ENCODE results near the gene E2F4. TPM values are rescaled to one million over a fixed set of nuclear protein-coding genes. Genes with fewer than 3 reads are reported as not detected.

E2F4 gene
- total RNA-seq, 2 donors from 2014 or later: 71.7 to 104 TPM

DNA sequence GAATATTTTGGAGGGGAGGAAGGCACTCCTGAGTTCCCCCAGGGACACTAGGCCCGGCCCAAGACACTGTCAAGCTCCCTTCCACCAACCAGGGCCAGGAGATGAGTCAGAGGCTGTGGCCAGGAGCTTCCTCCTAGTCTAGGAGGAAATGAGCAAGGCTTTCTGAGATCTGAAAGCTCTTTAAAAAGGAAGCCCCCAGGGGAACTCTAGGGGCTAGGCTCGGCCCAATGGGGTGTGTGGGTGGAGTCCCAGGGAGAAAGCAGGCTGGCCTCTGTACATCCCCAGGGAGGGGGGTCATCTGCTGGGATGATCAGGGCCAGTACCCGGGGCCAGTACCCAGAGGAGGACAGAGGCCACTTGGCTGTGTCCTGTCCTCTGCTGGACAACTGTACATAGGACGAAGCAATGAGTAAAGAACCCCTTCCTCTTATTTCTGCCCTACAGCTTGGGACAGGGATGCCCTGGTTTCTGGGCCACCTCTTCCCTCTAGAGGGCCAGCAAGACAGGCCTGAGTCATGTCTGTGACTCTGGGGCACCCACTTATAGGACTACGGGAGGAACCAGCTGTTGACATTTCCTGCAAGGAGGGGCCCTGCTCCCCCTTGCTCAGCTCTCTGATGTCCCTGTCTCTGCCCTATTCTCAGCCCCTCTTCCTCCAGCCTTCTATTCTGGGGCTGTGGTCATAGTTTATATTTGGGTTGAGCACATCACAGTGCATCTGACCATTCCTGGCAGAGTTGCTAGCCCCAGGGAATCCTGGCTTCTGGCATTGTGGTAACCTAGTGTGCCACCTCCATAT, 52.6 kb downstream of the E2F4 start:
- Mint-ChIP-seq H3K36me3 (peaks cover 5 to 7% of the 10 kb centered on the region in 2 donors), H3K27ac (peak overlapping the region; percentile 80 to 97), H3K9me3 (no peaks in the 10 kb centered on the region)
- ATAC-seq: peak; percentile 72 to 73
- peak; percentile 73 to 91 for DNase-seq (ENCODE audit: low spot score in 2 of 2)

DNA sequence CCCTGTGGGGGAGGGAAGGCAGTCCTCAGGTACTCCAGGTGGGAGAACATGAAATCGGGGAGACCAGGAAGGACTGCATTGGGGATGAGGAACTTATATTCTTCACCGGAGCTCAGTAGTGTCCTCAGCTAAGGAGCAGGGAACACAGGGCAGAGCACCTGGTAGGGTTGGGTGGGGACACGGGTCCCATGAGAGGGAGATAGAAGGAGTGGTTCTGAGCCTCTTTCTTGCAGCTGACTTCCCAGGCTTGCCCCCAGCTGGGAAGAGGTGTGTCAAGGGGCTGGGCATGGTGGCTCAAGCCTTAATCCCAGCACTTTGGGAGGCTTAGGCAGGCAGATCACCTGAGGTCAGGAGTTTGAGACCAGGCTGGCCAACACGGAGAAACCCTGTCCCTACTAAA, 53.2 kb downstream of the E2F4 start:
- DNase-seq (ENCODE audit: low spot score in 2 of 2) (no peak), ATAC-seq (no peak)
- Mint-ChIP-seq H3K27ac (peak overlapping the region; percentile 80 to 90), H3K36me3 (peaks cover 5 to 7% of the 10 kb centered on the region in 2 donors), H3K9me3 (no peaks in the 10 kb centered on the region)

DNA sequence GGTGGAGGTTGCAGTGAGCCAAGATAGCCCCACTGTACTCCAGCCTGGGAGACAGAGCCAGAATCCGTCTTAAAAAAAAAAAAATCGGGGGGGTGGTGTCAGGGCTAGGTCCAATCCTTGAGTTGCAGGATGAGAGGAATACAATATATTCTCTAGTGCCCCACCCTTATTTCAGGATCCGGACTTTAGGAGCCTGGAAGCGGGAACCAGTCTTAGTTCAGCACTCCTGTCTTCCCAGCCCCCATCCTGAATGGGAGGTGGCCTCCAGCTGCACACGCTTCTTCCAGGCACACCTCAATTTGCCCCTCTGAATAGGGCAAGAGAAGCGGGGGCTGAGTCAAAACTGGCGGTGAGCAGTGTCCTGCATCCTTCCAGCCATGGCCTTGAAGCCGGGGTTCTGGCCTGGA, 53.7 kb downstream of the E2F4 start:
- ATAC-seq (no peak), DNase-seq (ENCODE audit: low spot score in 2 of 2) (no peak)
- Mint-ChIP-seq H3K27ac (peak overlapping the region; percentile 90 to 91), H3K9me3 (no peaks in the 10 kb centered on the region), H3K36me3 (peaks cover 5 to 7% of the 10 kb centered on the region in 2 donors)

GRCh38 chr16:67246081-67246755, 54.3 kb downstream of the E2F4 start:
- H3K27ac Mint-ChIP-seq: peak overlapping the region; percentile 22 to 91
- peaks cover 5 to 7% of the 10 kb centered on the region in 2 donors for H3K36me3 Mint-ChIP-seq
- peak; percentile 21 to 48 for ATAC-seq
- H3K9me3 Mint-ChIP-seq: no peaks in the 10 kb centered on the region
- peak; percentile 67 to 90 for DNase-seq (ENCODE audit: low spot score in 2 of 2)

- peak; percentile 1 to 13 for ATAC-seq
- peak in 1 of 2 donors; percentile 51 for DNase-seq (ENCODE audit: low spot score in 2 of 2)
- Mint-ChIP-seq H3K36me3 (peaks cover 5 to 7% of the 10 kb centered on the region in 2 donors), H3K9me3 (no peaks in the 10 kb centered on the region), H3K27ac (peak overlapping the region; percentile 60 to 91)
Measured at GRCh38 chr16:67246756-67247191, 54.8 kb downstream of the E2F4 start.

DNA sequence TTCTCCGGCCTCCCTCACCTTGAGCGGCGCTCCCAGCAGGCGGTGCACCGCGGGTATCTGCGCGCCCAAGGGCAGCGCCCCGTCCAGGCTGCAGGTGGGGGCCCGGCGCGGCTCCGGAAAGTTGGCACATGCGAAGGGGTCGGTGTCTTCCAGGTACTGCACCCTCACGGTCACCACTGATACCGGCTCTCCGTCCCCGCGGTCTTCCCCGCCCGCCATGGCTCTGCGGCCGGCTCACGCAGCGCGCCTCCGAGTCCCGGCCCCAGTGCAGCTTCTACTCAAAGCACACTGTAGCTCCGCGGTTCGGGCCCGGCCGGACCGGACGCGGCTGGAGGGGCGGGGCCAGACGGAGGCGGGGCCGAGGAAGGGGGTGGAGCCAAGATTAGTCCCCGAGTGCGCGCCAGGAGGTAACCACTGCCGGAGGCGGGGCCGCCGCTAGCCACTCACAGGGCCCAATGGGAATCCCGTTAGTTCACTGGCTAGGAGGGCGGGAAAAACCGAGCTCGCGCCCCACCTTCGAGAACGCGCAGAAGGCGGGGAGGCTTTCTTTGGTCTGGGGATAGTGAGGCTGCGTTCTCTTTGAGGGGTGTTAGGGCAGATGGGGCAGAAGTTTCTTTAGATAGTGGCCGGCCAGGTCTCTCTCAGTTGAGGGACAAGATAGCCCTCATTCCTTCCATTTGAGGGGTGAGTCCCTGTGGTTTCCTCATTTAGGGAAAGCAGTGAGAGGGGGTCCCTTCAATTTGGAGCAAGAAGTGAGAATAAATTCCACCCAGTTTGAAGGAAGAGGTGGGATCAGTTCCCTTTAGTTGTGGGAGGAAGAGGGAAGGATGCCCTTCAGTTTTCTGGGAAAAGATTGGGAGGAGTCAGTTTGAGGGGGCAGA, 55.5 kb downstream of the E2F4 start, which contains the start of gene FHOD1:
TSS of gene FHOD1 (minus strand) at position 290 of the 881 bp plus-strand sequence. CDS start at position 219, 71 bp downstream.
- Mint-ChIP-seq H3K36me3 (peaks cover 5 to 7% of the 10 kb centered on the region in 2 donors), H3K9me3 (no peaks in the 10 kb centered on the region), H3K27ac (peak within 1 kb of the TSS; percentile 81 to 91)
- DNase-seq (ENCODE audit: low spot score in 2 of 2) (peak; percentile 98 to 100), ATAC-seq (peak; percentile 53 to 77)

DNA sequence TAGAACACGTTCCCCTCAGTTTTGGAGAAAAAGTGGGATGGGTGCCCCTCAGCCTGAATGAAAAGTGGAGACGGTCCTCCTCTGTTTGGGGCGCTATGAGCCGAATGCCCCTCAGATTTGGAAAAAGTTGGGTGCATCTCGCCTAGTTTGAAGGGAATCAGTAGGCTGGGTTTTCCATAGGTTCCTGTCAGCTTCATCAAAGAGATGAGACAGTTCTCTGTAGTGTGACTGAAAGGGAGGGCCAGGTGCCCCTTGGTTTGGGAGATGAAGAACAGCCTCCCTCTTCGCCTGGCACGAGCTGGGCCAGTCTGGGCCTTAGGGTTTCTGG, 56.1 kb downstream of the E2F4 start:
- ATAC-seq: no peak
- Mint-ChIP-seq H3K36me3 (peaks cover 5 to 7% of the 10 kb centered on the region in 2 donors), H3K27ac (peak overlapping the region; percentile 79 to 91), H3K9me3 (no peaks in the 10 kb centered on the region)
- no peak for DNase-seq (ENCODE audit: low spot score in 2 of 2)

Other genes starting within 250 kb of the E2F4 start
- gene CES3, start 230.9 kb upstream of the E2F4 start, total RNA-seq: 1 to 10 TPM in 1 of 2 donors, under 1 TPM in 1; 0.73 to 6.8 TPM
- gene CES4A, start 203.6 kb upstream of the E2F4 start, total RNA-seq: 10 to 100 TPM in 1 of 2 donors, 1 to 10 TPM in 1; 8.2 to 21.3 TPM
- 100 to 1,000 TPM; 119 to 124 TPM for gene CBFB, start 163.0 kb upstream of the E2F4 start, total RNA-seq
- gene PHAF1, start 82.2 kb upstream of the E2F4 start, total RNA-seq: 10 to 100 TPM; 15.6 to 16.6 TPM
- gene B3GNT9, start 41.2 kb upstream of the E2F4 start, total RNA-seq: 1 to 10 TPM; 3.2 to 4.7 TPM
- gene TRADD, start 32.2 kb upstream of the E2F4 start, total RNA-seq: 10 to 100 TPM; 15.7 to 43.5 TPM
- gene FBXL8, start 32.2 kb upstream of the E2F4 start, total RNA-seq: 10 to 100 TPM; 27.9 to 38.7 TPM
- 10 to 100 TPM; 26.0 to 58.8 TPM for gene HSF4, start 27.4 kb upstream of the E2F4 start, total RNA-seq
- 10 to 100 TPM in 1 of 2 donors, 1 to 10 TPM in 1; 9.2 to 43.4 TPM for gene NOL3, start 21.6 kb upstream of the E2F4 start, total RNA-seq
- 10 to 100 TPM; 26.3 to 63.5 TPM for gene MATCAP1, start 8.2 kb upstream of the E2F4 start, total RNA-seq
- gene EXOC3L1, start 2.0 kb upstream of the E2F4 start, total RNA-seq: under 1 TPM in 1 of 2 donors, not detected in 1; 0.36 TPM
- 1 to 10 TPM; 4.0 to 7.0 TPM for gene ELMO3, start 7.0 kb downstream of the E2F4 start, total RNA-seq
- 10 to 100 TPM; 28.4 to 35.4 TPM for gene TMEM208, start 35.0 kb downstream of the E2F4 start, total RNA-seq
- gene FHOD1, start 55.3 kb downstream of the E2F4 start, total RNA-seq: 100 to 1,000 TPM; 104 to 133 TPM
- 10 to 100 TPM in 1 of 2 donors, 1 to 10 TPM in 1; 8.3 to 13.6 TPM for gene SLC9A5, start 56.8 kb downstream of the E2F4 start, total RNA-seq
- 10 to 100 TPM in 1 of 2 donors, 1 to 10 TPM in 1; 9.5 to 23.2 TPM for gene PLEKHG4, start 87.4 kb downstream of the E2F4 start, total RNA-seq
- gene KCTD19, start 134.6 kb downstream of the E2F4 start, total RNA-seq: 1 to 10 TPM in 1 of 2 donors, under 1 TPM in 1; 0.71 to 6.1 TPM
- 1 to 10 TPM in 1 of 2 donors, under 1 TPM in 1; 0.57 to 1.9 TPM for gene LRRC36, start 134.7 kb downstream of the E2F4 start, total RNA-seq
- not detected for gene TPPP3, start 201.3 kb downstream of the E2F4 start, total RNA-seq
- gene ZDHHC1, start 224.3 kb downstream of the E2F4 start, total RNA-seq: 1 to 10 TPM in 1 of 2 donors, under 1 TPM in 1; 0.23 to 2.4 TPM
- gene HSD11B2, start 239.0 kb downstream of the E2F4 start, total RNA-seq: 1 to 10 TPM; 1.3 to 2.7 TPM